K562 (cell line): ENCODE measurements around the gene FMC1.

Experiments
- BRD9 ChIP-seq: fragments of 450-650 bp; IDR thresholded peaks from 2 replicates; pipeline ENCODE4 v1.6.1; 2018; ENCODE audit warnings: low read depth; ENCODE audit not compliant: partially characterized antibody
- EGR1 ChIP-seq: fragments of 450-650 bp; conservative IDR thresholded peaks from 2 replicates; pipeline ENCODE4 v1.6.1; 2017; ENCODE audit warnings: mild to moderate bottlenecking
- EZH2 ChIP-seq: IDR thresholded peaks from 2 replicates; pipeline ENCODE4 v1.6.1; 2012; ENCODE audit warnings: low read depth, mild to moderate bottlenecking, inconsistent platforms, low read length, borderline replicate concordance
- FOSL1 ChIP-seq: fragments of 200-800 bp; sonication (Bioruptor generic); conservative IDR thresholded peaks from 2 replicates; pipeline ENCODE4 v1.6.1; 2016; ENCODE audit warnings: missing genetic modification characterization, missing compliant biosample characterization
- HMG20B ChIP-seq: fragments of 250-450 bp; sonication (Bioruptor Pico); IDR thresholded peaks from 2 replicates; pipeline ENCODE4 v1.5.0; 2021; ENCODE audit warnings: mild to moderate bottlenecking
- RAD21 ChIP-seq, 2 experiments: fragments of 250-450 bp in 1 of 2; fragments of 450-650 bp in 1 of 2; sonication (Bioruptor Pico) in 1 of 2; formaldehyde crosslinking in 1 of 2; IDR thresholded peaks in 1 of 2; conservative IDR thresholded peaks in 1 of 2; 2 replicates each; pipeline versions ENCODE4 v1.4.0 to v1.8.0; 2020 to 2022; ENCODE audit warnings: mild to moderate bottlenecking in 2 of 2, moderate library complexity in 1 of 2
- RAD51 ChIP-seq: fragments of 450-650 bp; IDR thresholded peaks from 2 replicates; pipeline ENCODE4 v1.7.1; 2016; ENCODE audit warnings: low read depth, mild to moderate bottlenecking, borderline replicate concordance
- SRSF7 ChIP-seq: fragments of 200-400 bp; formaldehyde crosslinking; optimal IDR thresholded peaks from 2 replicates; pipeline ENCODE3; 2017; ENCODE audit warnings: mild to moderate bottlenecking, low read depth, low read length
- ZNF274 ChIP-seq: IDR thresholded peaks from 2 replicates; pipeline ENCODE4 v1.6.1; 2011; ENCODE audit warnings: low read depth, mild to moderate bottlenecking, low read length, moderate library complexity, borderline replicate concordance
- TF ChIP-seq, protein P1 (sequence below), 3 experiments: IDR thresholded peaks in 2 of 3; conservative IDR thresholded peaks in 1 of 3; 2 replicates each; pipeline ENCODE4 v1.5.1; 2011 to 2012; ENCODE audit warnings: low read length in 3 of 3, mild to moderate bottlenecking in 3 of 3, control low read depth in 2 of 3, improper control_type of control experiment in 1 of 3, inconsistent platforms in 1 of 3, low read depth in 1 of 3, mixed read lengths in 1 of 3, moderate library complexity in 1 of 3; ENCODE audit not compliant: insufficient read depth in 2 of 3

DNA sequence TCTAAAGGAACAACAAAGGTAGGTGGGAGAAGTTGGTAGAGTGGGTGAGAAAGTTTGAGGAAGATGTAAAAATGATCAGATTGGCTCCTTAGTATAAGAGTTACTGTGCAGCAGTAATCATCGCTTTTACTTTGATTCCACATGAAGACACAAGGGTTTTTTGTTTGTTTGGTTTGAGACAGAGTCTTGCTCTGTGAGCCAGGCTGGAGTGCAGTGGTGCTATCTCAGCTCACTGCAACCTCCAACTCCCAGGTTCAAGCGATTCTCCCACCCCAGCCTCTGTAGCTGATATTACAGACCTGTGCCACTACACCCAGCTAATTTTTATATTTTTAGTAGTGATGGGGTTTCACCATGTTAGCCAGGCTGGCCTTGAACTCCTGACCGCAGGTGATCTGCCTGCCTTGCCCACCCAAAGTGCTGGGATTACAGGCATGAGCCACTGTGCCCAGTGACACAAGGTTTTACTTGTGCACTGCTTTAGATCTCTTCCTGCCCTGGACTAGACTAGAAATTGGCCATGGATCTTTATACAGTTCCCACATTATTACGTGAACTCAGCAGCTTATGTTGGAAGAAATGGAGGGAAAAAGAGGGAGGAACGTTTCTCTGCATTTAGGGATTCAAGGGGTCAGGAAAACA lies 29.3 kb downstream of the FMC1 start:
- TF ChIP-seq RAD21 (CRISPR knock-in tag; conservative IDR thresholded peaks at IDR 0.05 in 1 of 2, IDR thresholded peaks at IDR 0.05 in 1 of 2) (no peak), BRD9 (no peak), HMG20B (CRISPR knock-in tag) (no peak), ZNF274 (no peak), RAD51 (no peak), EGR1 (no peak), SRSF7 (no peak), EZH2 (no peak), FOSL1 (tag) (no peak)
- TF ChIP-seq, protein P1, sequence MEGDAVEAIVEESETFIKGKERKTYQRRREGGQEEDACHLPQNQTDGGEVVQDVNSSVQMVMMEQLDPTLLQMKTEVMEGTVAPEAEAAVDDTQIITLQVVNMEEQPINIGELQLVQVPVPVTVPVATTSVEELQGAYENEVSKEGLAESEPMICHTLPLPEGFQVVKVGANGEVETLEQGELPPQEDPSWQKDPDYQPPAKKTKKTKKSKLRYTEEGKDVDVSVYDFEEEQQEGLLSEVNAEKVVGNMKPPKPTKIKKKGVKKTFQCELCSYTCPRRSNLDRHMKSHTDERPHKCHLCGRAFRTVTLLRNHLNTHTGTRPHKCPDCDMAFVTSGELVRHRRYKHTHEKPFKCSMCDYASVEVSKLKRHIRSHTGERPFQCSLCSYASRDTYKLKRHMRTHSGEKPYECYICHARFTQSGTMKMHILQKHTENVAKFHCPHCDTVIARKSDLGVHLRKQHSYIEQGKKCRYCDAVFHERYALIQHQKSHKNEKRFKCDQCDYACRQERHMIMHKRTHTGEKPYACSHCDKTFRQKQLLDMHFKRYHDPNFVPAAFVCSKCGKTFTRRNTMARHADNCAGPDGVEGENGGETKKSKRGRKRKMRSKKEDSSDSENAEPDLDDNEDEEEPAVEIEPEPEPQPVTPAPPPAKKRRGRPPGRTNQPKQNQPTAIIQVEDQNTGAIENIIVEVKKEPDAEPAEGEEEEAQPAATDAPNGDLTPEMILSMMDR (IDR thresholded peaks at IDR 0.05 in 2 of 3, conservative IDR thresholded peaks at IDR 0.05 in 1 of 3; ENCODE audit: insufficient read depth in 2 of 3, low read depth in 1 of 3, low read length in 3 of 3), result no peak
